Esophagus squamous epithelium (tissue), 4 donors: ENCODE measurements around the gene MYCT1.

Experiments
- POLR2A ChIP-seq, 4 donors: fragments of 450-650 bp; IDR thresholded peaks; one replicate each; pipeline ENCODE4 v1.6.1; 2017; ENCODE audit warnings: antibody characterized with exemption in 4 of 4, mild to moderate bottlenecking in 4 of 4, moderate library complexity in 3 of 4
- TF ChIP-seq, protein P1 (sequence below), 6 experiments: fragments of 450-650 bp in 4 of 6; fragments of 200-600 bp in 2 of 6; sonication (generic) in 2 of 6; IDR thresholded peaks; one replicate each; pipeline ENCODE4 v1.5.1; 2016 to 2019; ENCODE audit warnings: antibody characterized with exemption in 6 of 6, mild to moderate bottlenecking in 4 of 6, moderate library complexity in 4 of 6

DNA sequence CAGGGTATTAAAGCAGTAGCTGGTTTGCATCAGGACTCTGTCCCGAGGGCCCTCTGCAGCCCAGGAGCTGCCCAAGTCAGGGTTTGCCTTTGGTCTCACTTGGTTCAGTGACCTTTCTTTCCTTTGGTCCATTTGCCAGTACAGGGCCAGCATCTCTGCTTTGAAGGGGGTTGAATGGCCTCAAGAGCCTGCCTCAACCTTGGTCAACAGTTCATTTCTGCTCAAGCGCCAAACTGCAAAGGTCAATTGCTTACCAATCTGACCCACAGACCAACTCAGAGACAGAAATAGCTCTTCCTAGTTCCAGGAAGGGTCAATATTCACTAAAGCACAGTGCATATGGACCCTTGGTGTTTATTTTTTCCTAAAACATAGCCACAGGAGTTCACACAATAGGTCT, 72.3 kb downstream of the MYCT1 start:
- TF ChIP-seq, protein P1, sequence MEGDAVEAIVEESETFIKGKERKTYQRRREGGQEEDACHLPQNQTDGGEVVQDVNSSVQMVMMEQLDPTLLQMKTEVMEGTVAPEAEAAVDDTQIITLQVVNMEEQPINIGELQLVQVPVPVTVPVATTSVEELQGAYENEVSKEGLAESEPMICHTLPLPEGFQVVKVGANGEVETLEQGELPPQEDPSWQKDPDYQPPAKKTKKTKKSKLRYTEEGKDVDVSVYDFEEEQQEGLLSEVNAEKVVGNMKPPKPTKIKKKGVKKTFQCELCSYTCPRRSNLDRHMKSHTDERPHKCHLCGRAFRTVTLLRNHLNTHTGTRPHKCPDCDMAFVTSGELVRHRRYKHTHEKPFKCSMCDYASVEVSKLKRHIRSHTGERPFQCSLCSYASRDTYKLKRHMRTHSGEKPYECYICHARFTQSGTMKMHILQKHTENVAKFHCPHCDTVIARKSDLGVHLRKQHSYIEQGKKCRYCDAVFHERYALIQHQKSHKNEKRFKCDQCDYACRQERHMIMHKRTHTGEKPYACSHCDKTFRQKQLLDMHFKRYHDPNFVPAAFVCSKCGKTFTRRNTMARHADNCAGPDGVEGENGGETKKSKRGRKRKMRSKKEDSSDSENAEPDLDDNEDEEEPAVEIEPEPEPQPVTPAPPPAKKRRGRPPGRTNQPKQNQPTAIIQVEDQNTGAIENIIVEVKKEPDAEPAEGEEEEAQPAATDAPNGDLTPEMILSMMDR (IDR thresholded peaks at IDR 0.05): no peak
- TF ChIP-seq POLR2A (IDR thresholded peaks at IDR 0.05): no peak
